NCI-H2196 treated with DMSO at 0.1 percent for 48 hours (cell line): ENCODE measurements around the gene GGA1.

Source experiments
- DNase-seq: peaks from one replicate; lab custom pipeline; 2025; ENCODE audit not compliant: unreplicated experiment; lab: John Stamatoyannopoulos, UW

GGA1 gene

DNA sequence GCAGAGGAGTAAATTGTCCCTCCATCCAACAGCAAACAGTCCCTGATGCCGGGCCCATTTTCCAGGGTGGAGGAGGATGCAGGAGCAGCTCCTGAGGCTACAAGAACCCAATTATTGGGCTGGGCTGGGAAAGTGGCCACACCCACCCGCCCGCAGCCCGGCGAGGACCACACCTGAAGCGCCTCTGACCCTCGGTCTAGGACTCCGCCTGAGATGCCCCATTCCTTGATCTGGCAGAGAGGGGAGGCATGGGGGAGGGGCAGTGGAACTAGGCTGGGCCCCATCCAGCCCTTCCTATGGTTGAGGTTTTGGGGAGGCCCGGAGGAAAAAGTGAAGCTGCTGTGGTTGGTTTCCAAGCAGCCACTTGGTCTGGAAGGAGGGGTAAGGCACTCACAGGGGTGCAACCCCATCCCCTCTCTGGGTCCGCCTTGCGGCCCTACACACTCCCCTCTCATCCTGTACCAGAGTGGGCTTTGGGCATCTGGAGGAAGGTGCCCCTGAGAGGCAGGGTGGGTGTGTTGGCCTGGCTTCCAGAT, 64.4 kb downstream of the GGA1 start:
- DNase-seq: no peak

DNA sequence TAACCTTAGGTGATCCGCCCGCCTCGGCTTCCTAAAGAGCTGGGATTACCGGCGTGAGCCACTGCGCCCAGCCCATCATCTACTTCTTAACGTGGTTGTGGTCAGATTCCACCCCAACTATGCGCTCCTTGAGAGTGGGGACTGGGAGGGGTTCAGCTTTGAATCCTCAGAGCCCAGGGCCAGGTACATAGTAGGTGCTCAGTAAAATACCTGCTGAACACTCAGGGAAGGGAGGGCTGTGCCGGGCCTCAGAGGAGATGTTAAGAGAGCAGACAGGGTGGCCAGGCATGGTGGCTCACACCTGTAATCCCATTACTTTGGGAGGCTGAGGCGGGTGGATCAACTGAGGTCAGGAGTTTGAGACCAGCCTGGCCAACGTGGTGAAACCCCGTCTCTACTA, 65.6 kb downstream of the GGA1 start:
- DNase-seq: no peak

DNA sequence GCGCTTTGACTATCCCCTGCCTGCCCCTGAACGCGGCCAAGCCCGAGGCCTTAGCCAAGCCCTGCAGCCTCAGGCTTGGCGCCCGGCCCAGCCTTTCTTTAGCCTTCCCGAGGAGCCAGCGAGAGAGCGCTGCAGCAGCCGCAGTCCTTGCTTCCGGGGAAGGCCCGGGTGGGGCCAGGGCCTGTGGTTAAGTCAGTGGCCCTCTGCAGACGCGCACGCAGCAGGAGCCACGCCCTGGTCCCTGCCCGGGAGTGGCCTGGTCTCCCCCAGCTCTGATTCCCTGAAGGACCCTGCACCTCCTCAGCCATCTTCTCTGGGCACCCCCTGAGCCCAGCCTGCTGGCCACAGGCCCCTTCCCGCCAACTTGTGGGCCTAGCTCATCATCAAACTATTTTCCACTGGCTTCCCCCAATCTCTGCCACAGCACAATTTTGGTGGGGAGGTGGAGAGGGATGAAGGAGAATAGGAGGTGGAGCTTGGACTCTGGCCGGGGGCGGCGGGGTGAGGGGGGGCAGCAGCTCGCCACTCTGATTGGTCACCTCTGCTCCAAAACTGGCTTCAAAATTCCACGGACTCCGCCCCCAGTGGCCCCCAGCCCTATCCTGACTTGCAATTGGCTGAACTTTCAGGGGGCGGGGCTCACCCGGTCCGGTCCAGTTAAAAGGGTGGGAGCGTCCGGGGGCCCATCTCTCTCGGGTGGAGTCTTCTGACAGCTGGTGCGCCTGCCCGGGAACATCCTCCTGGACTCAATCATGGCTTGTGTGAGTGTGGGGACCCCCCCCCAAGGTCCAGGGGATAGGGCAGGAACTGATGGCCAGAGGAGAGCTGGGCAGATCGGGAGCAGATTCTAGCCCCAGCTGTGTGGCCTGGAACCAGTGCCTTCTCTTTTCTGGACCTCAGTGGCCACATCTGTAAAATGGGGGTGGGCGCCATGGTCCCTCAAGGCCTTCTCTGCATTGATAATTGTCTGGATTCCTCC, 66.6 kb downstream of the GGA1 start, which contains the start of gene LGALS1:
Gene LGALS1 (plus strand): TSS at position 686 of the 979 bp plus-strand sequence. CDS start 67 bp downstream, at position 753.
- peak; percentile 69 for DNase-seq

DNA sequence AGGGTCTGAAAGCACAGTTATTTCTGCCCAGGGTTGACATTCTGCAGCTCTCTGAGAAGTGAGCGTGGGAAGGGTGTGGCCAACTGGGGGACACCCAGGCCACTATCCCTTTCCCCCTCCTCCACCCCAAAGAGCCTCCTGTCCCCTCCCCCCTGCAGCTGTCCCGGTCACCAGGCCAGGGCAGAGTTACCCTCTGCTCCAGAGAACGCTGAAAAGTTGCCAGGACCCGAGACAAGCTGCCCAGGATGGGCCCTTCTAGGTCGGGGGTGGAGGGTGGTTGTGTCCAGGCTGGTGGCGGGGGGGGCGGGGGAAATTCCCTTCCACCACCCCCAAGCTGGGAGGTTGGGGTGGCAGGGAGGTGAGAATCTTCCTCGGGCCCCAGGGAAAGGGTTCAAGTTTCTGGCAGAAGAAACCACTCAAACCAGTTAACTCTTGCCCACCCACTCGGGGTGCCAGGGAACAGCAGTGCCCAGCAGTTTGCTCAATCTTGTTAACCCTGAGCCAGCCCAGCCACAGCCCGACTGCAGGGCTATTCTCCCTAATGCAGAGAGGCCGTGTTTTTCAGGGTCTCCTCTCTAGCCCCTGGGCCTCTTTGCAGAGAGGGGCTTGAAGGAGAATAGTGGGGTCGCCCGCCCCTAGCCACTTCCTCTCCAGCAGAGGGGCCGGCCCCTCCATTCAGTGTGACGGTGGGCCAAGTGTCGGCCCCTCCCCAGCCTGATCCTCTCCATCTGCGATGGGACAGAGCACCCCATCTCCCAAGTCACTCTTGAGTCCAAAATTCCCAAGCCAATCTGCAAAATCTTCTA, 67.5 kb downstream of the GGA1 start:
- no peak for DNase-seq

DNA sequence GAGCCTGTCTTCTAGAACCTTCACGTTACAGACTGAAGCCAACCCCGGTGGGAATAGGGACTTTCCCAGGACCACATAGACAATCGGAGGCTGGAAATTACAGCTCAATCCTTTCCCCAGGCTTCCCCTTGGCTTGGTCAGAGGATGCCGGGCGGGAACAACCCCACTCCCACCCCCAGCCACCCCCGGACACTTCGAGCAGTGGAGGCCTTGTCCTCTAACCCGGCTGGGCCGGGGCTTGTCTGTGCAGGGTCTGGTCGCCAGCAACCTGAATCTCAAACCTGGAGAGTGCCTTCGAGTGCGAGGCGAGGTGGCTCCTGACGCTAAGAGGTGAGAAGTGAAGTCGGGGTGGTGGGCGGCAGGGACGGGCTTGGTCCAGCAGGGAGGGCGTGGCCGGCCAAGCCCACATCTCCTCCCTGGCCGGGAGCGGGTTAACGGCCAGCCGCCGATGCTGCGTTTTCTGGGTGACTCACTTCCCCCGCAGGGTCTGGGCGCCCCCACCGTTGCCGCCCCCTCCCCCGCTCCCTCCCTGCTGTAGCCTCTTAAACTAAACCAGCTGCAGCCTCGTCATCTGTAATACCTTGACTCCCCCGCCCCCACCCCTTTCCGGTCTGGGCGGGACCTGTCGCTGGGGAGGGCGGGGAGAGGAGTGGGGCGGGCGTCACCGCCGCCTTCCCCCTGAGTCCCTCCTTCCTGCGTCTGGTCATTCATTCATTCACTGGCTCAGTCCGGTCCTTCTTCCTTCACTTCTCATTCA, 68.3 kb downstream of the GGA1 start:
- peak; percentile 64 for DNase-seq

DNA sequence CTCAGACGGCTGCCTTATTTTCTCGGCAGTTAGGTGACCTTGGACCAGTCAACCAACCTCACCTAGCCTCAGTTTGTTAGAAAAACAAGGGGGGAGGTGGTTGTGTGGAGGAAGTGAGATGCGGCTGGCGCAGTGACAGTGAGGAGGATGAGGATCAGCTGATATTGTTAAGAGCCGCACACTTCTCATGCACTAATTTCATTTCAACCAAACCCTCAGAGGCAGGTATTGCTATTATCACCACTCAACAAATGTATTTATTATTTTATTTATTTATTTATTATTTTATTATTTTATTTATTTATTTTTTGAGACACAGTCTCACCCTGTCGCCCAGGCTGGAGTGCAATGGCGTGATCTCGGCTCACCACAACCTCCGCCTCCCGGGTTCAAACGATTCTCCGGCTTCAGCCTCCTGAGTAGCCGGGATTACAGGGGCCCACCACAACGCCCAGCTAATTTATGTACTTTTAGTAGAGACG, 68.9 kb downstream of the GGA1 start:
- no peak for DNase-seq

DNA sequence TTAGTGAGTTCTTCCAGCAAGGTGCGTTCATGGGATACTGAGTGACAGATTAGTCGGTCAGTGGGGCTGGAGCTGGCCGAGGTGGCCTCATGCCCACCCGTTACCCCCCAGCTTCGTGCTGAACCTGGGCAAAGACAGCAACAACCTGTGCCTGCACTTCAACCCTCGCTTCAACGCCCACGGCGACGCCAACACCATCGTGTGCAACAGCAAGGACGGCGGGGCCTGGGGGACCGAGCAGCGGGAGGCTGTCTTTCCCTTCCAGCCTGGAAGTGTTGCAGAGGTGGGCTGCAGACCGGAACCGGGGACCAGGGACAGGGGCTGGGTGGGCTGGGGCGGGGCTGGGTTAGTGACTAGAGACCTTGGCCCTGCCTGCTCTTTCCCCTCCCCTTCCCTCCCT, 69.7 kb downstream of the GGA1 start:
- no peak for DNase-seq

DNA sequence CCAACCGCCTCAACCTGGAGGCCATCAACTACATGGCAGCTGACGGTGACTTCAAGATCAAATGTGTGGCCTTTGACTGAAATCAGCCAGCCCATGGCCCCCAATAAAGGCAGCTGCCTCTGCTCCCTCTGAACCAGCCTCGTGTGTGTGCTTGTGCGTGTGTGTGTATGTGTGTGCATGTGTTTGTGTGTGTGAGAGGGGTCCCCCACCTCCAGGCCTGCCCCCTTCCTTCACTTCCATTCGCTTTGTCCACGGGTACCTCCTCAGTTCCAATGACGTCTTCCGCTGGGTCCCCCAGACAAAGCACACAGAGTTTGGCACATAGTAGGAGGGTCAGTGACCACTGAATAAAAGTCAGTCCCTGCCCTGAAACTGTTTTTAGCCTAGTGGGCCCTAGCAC, 71.0 kb downstream of the GGA1 start:
- no peak for DNase-seq

DNA sequence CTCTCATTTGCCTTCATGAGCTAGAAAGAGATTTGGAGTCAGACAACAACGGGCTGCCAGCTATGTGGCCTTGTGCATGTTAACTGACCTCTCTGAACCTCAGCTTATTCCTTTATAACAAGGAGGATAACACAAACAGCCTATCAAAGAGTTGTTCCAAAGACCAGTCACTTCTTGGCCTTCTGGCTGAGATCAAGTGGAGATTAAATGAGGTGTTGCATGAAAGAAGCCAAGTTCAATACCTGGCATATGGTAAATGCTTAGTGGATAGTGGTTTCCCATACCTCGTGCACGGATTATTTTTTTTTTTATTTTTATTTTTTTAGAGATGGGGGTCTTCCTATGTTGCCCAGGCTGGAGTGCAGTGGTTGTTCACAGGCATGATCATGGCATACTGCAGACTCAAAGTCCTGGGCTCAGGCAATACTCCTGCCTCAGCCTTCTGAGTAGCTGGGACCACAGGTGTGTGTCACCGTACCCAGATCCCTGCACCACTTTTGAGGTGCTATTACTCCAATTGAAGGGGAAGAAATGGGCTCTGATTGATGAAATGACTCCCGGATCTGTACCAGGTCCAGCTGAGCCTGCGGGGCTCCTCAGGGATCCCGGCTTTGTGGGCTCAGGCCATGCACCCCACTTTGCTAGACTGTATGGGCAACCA, 71.7 kb downstream of the GGA1 start:
- no peak for DNase-seq

DNA sequence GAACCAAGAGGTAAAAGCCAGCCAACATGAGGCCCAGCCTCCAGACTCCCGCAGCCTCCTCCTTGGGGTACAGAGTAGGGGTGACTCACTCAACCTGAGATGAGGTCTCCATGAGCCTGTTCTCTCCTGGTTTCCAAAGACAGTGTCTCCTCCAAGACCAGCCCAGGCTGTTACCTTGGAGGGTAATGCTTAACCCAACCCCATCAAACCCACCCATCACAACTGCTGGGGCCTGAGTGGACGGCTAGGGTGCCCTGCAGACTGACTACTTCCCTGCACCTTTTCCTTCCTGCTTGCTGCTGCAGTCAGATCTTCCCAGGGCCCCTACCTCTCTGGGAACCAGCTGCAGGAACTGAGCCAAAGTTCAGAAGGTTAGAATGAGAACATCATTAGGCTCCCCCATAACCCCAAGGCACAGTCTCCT, 72.4 kb downstream of the GGA1 start:
- no peak for DNase-seq

DNA sequence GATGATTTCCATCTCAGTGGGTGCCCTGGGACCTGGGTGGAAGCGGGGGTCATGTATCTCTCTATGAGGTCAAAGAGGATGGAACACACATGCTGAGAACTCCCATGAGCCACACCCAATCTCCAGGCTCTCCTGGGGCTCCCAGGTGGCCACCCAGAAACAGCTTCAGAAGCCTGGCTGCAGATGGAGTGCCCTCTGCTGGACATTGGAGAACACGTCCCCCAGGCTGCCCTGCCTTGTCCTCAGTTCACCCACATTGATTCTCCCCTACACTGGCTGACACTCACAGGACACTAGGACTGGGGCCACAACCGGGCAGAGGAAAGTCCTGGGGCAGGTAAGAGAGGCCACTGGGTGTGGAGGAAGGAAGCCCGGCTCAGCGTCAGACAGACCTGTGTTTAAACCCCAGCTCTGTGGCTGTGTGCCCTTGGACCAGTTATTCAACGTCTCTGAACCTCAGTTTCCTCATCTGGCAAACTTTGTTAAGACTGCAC, 73.0 kb downstream of the GGA1 start:
- peak; percentile 12 for DNase-seq
